A673 (cell line): ENCODE measurements around the gene LCN6. TPM values are rescaled to one million over a fixed set of nuclear protein-coding genes. Genes with fewer than 3 reads are reported as not detected.

Source experiments
- BruUV-seq: library from RNA; stranded (reverse); fragments of 400-500 nt; replicated peaks from 2 replicates; lab custom pipeline; 2021; lab: Mats Ljungman, UMichigan
- CTCF ChIA-PET: fragments of 300-600 bp; sonication (Branson Sonifier 250); formaldehyde crosslinking; loops from one replicate; lab custom pipeline; 2022; ENCODE audit warnings: antibody characterized with exemption; lab: Charles Lee
- POLR2A ChIA-PET: fragments of 300-600 bp; sonication (Branson Sonifier 250); formaldehyde crosslinking; loops from one replicate; lab custom pipeline; 2022; ENCODE audit warnings: antibody characterized with exemption; ENCODE audit not compliant: low non-redundant PET; lab: Charles Lee
- DNase-seq: peaks from one replicate; pipeline ENCODE4 v3.0.0-alpha.2; 2015; ENCODE audit warnings: low spot score
- H3K27ac ChIP-seq: fragments of 200-600 bp; sonication (generic); 2 replicates; pipeline ENCODE4 v1.5.1; 2016; ENCODE audit warnings: mixed run types, low read depth, mild to moderate bottlenecking, mixed read lengths, antibody characterized with exemption, low read length; ENCODE audit not compliant: poor library complexity, severe bottlenecking
- H3K27me3 ChIP-seq: fragments of 200-600 bp; sonication (generic); replicated peaks from 2 replicates; pipeline ENCODE4 v1.6.1; 2017; ENCODE audit warnings: mixed run types, low read depth, mild to moderate bottlenecking, mixed read lengths, antibody characterized with exemption, low read length; ENCODE audit not compliant: insufficient read depth, poor library complexity
- H3K36me3 ChIP-seq: fragments of 200-600 bp; sonication (generic); 2 replicates; pipeline ENCODE4 v1.6.1; 2016; ENCODE audit warnings: mixed run types, mild to moderate bottlenecking, mixed read lengths, antibody characterized with exemption, low read length; ENCODE audit not compliant: insufficient read depth, poor library complexity, severe bottlenecking
- H3K4me1 ChIP-seq: fragments of 200-600 bp; sonication (generic); 2 replicates; pipeline ENCODE4 v1.6.1; 2017; ENCODE audit warnings: mixed run types, mild to moderate bottlenecking, mixed read lengths, antibody characterized with exemption, low read length; ENCODE audit not compliant: insufficient read depth, poor library complexity, severe bottlenecking
- H3K4me3 ChIP-seq: fragments of 200-600 bp; sonication (generic); 2 replicates; pipeline ENCODE4 v1.5.1; 2016; ENCODE audit warnings: low read depth, mixed run types, mild to moderate bottlenecking, mixed read lengths, low read length; ENCODE audit not compliant: poor library complexity, severe bottlenecking
- H3K9me3 ChIP-seq: fragments of 200-600 bp; sonication (generic); 2 replicates; pipeline ENCODE4 v1.6.1; 2016; ENCODE audit warnings: mixed run types, low read depth, mild to moderate bottlenecking, mixed read lengths, antibody characterized with exemption, low read length; ENCODE audit not compliant: poor library complexity, severe bottlenecking
- EZH2 ChIP-seq: fragments of 200-600 bp; sonication (generic); IDR thresholded peaks from 2 replicates; pipeline ENCODE4 v1.6.1; 2017; ENCODE audit warnings: borderline replicate concordance, low read depth, mild to moderate bottlenecking, mixed read lengths, antibody characterized with exemption, low read length; ENCODE audit not compliant: poor library complexity, severe bottlenecking
- intact Hi-C: fragments of 100-400 bp; cut with micrococcal nuclease; formaldehyde crosslinking; loops from one replicate; pipeline ENCODE4 v1.10.0; 2022; ENCODE audit not compliant: unreplicated experiment
- total RNA-seq: library from RNA; stranded (reverse); gene quantifications from 2 replicates; pipeline ENCODE4 v1.2.3, GENCODE V29; 2021
- TF ChIP-seq, protein P1 (sequence below): fragments of 300-800, 200-600 bp; sonication (generic); conservative IDR thresholded peaks from 2 replicates; pipeline ENCODE4 v1.5.1; 2017; ENCODE audit warnings: low read depth, mild to moderate bottlenecking, antibody characterized with exemption, low read length, moderate library complexity, mixed read lengths

Gene LCN6
- total RNA-seq, 1 experiment from 2014 or later: not detected

DNA sequence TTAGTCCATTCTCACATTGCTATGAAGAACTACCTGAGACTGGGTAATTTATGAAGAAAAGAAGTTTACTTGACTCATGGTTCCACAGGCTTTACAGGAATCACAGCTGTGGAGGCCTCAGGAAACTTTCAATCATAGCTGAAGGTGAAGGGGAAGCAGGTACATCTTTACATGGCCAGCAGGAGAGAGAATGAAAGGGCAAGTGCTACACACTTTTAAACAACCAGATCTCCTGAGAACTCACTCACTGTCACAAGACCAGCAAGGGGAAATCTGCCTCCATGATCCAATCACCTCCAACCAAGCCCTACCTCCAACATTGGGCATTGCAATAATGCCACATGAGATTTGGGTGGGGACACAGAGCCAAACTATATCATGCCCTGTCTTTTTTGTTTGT lies 3.5 kb upstream of the LCN6 start:
- TF ChIP-seq, protein P1, sequence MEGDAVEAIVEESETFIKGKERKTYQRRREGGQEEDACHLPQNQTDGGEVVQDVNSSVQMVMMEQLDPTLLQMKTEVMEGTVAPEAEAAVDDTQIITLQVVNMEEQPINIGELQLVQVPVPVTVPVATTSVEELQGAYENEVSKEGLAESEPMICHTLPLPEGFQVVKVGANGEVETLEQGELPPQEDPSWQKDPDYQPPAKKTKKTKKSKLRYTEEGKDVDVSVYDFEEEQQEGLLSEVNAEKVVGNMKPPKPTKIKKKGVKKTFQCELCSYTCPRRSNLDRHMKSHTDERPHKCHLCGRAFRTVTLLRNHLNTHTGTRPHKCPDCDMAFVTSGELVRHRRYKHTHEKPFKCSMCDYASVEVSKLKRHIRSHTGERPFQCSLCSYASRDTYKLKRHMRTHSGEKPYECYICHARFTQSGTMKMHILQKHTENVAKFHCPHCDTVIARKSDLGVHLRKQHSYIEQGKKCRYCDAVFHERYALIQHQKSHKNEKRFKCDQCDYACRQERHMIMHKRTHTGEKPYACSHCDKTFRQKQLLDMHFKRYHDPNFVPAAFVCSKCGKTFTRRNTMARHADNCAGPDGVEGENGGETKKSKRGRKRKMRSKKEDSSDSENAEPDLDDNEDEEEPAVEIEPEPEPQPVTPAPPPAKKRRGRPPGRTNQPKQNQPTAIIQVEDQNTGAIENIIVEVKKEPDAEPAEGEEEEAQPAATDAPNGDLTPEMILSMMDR: no peak
- TF ChIP-seq EZH2: no peak
- CTCF ChIA-PET: no interaction called here
- H3K27ac ChIP-seq: no peak overlapping the region

DNA sequence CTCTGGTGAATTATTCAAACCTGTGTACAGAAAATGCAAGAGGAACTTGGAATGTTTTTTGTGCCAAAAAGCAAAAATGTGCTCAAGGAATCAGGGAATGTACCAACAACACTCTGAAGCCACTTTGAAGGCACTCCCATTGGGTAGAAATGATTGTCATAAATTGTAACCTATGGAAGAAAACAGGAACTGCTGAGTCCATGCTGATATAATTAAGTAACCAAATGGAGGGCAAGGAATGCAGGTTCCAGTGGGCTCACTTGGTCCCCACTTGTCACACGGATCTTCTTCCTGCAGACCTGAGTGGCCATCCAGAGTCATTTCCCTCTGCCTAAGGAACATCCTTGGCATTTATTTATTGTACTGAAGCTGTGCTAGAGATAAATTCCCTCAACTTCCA lies 2.9 kb upstream of the LCN6 start:
- H3K36me3 ChIP-seq: no peaks in the 10 kb centered on the region
- POLR2A ChIA-PET: no interaction called here

More for the DNA sequence above, 3.5 kb upstream of the LCN6 start:
- no peak for DNase-seq
- no peaks in the 10 kb centered on the region for H3K27me3 ChIP-seq
- H3K9me3 ChIP-seq: peaks cover 7% of the 10 kb centered on the region
- H3K36me3 ChIP-seq: no peaks in the 10 kb centered on the region
- POLR2A ChIA-PET: no interaction called here
- no peaks in the 10 kb centered on the region for H3K4me1 ChIP-seq
- intact Hi-C loops: no loop called here
- BruUV-seq: no TSS peak
- H3K4me3 ChIP-seq: no peak overlapping the region

DNA sequence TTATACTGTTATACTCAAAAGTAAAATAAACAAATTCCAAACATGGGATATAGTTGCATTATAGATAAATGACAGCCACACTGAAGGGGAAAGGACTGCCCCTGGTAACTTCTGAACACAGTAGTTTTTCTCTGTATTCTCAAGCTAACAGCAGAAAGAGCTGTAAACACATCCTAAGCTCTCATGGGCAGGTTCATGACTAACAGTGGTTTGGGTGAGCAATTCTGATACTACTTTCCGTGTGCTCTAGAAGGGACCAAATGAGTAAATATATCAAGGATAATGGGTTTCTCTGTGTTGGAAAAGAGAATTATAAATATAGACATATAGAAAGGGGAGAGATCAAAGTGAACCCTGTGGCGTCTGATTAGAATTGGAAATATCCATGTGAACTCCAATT lies 2.2 kb upstream of the LCN6 start:
- CTCF ChIA-PET: interaction anchor here (0.7 kb wide), 1 partner anchor 10 kb away, joined by 3 read pairs; no protein-coding TSS in a partner anchor
- intact Hi-C loops: no loop called here
- POLR2A ChIA-PET: no interaction called here
- TF ChIP-seq EZH2: no peak
- TF ChIP-seq, protein P1: no peak
- no peaks in the 10 kb centered on the region for H3K36me3 ChIP-seq
- no TSS peak for BruUV-seq
- H3K9me3 ChIP-seq: peaks cover 7% of the 10 kb centered on the region
- DNase-seq: no peak
- H3K27me3 ChIP-seq: no peaks in the 10 kb centered on the region
- H3K27ac ChIP-seq: no peak overlapping the region
- no peaks in the 10 kb centered on the region for H3K4me1 ChIP-seq
- H3K4me3 ChIP-seq: no peak overlapping the region

More for the DNA sequence above, 2.9 kb upstream of the LCN6 start:
- Histone ChIP-seq H3K4me1 (no peaks in the 10 kb centered on the region), H3K27me3 (no peaks in the 10 kb centered on the region), H3K4me3 (no peak overlapping the region), H3K27ac (no peak overlapping the region), H3K9me3 (peaks cover 7% of the 10 kb centered on the region)
- intact Hi-C loops: no loop called here
- BruUV-seq: no TSS peak
- DNase-seq: no peak
- no peak for TF ChIP-seq EZH2
- TF ChIP-seq, protein P1: no peak
- CTCF ChIA-PET: no interaction called here
